Measurements from ENCODE around the gene DMD. TPM values are rescaled to one million over a fixed set of nuclear protein-coding genes. Genes with fewer than 3 reads are reported as not detected.
"Not testable (repeated sequence)": the region's sequence is repeated elsewhere in the genome, so short reads cannot be mapped to it uniquely, and the experiment has no call there.

Gene DMD
- total and polyA plus RNA-seq, 4 donors = 19.9 to 260 (median 111) TPM

- WGBS, 2 donors = 82 to 90% methylated on average over 2 of the region's 2 CpGs
- H3K4me3 ChIP-seq (ENCODE audit: low read length in 2 of 2) = no peak overlapping the region
- no peaks in the 10 kb centered on the region for H3K27me3 ChIP-seq (ENCODE audit: control insufficient read depth in 1 of 2, insufficient read depth in 2 of 2, low read length in 1 of 2)
- no peak overlapping the region for H3K27ac ChIP-seq (ENCODE audit: low read depth in 1 of 2, low read length in 2 of 2)
- ATAC-seq (ENCODE audit: low FRiP score) = no peak
- H3K36me3 ChIP-seq (ENCODE audit: control insufficient read depth in 1 of 2, insufficient read depth in 2 of 2, low read length in 1 of 2) = no peaks in the 10 kb centered on the region
- intact Hi-C loops (cut with DNase I) = no loop called here
- no peaks in the 10 kb centered on the region for H3K9me3 ChIP-seq (ENCODE audit: control insufficient read depth, low read length)
- DNase-seq = no peak
- H3K4me1 ChIP-seq (ENCODE audit: control insufficient read depth in 1 of 2, insufficient read depth in 2 of 2, low read length in 2 of 2) = no peaks in the 10 kb centered on the region
Measured at GRCh38 chrX:31588355-31588754, 1623.0 kb downstream of the DMD start.

- WGBS, 2 donors = 79 to 98% methylated on average over 3 of the region's 3 CpGs
- H3K4me3 ChIP-seq (ENCODE audit: low read length in 2 of 2); H3K4me1 ChIP-seq (ENCODE audit: control insufficient read depth in 1 of 2, insufficient read depth in 2 of 2, low read length in 2 of 2); H3K27me3 ChIP-seq (ENCODE audit: control insufficient read depth in 1 of 2, insufficient read depth in 2 of 2, low read length in 1 of 2); intact Hi-C loops (cut with DNase I); DNase-seq; H3K9me3 ChIP-seq (ENCODE audit: control insufficient read depth, low read length); ATAC-seq (ENCODE audit: low FRiP score); H3K27ac ChIP-seq (ENCODE audit: low read depth in 1 of 2, low read length in 2 of 2); H3K36me3 ChIP-seq (ENCODE audit: control insufficient read depth in 1 of 2, insufficient read depth in 2 of 2, low read length in 1 of 2): not testable (repeated sequence)
Measured at GRCh38 chrX:31583892-31584291, 1627.5 kb downstream of the DMD start.

- Histone ChIP-seq H3K4me3 (ENCODE audit: low read length in 2 of 2) (no peak overlapping the region), H3K9me3 (ENCODE audit: control insufficient read depth, low read length) (no peaks in the 10 kb centered on the region), H3K27me3 (ENCODE audit: control insufficient read depth in 1 of 2, insufficient read depth in 2 of 2, low read length in 1 of 2) (no peaks in the 10 kb centered on the region), H3K4me1 (ENCODE audit: control insufficient read depth in 1 of 2, insufficient read depth in 2 of 2, low read length in 2 of 2) (no peaks in the 10 kb centered on the region), H3K36me3 (ENCODE audit: control insufficient read depth in 1 of 2, insufficient read depth in 2 of 2, low read length in 1 of 2) (no peaks in the 10 kb centered on the region), H3K27ac (ENCODE audit: low read depth in 1 of 2, low read length in 2 of 2) (no peak overlapping the region)
- DNase-seq = no peak
- intact Hi-C loops (cut with DNase I) = no loop called here
- WGBS, 2 donors = 2 to 12% methylated on average over 2 of the region's 2 CpGs
- ATAC-seq (ENCODE audit: low FRiP score) = no peak
Measured at GRCh38 chrX:31580726-31581125, 1630.6 kb downstream of the DMD start.

GRCh38 chrX:31580227-31580626, 1631.1 kb downstream of the DMD start:
- 71 to 93% methylated on average over 4 of the region's 4 CpGs for WGBS, 2 donors
- Histone ChIP-seq H3K27ac (ENCODE audit: low read depth in 1 of 2, low read length in 2 of 2) (no peak overlapping the region), H3K4me1 (ENCODE audit: control insufficient read depth in 1 of 2, insufficient read depth in 2 of 2, low read length in 2 of 2) (no peaks in the 10 kb centered on the region), H3K36me3 (ENCODE audit: control insufficient read depth in 1 of 2, insufficient read depth in 2 of 2, low read length in 1 of 2) (no peaks in the 10 kb centered on the region), H3K4me3 (ENCODE audit: low read length in 2 of 2) (no peak overlapping the region), H3K27me3 (ENCODE audit: control insufficient read depth in 1 of 2, insufficient read depth in 2 of 2, low read length in 1 of 2) (no peaks in the 10 kb centered on the region), H3K9me3 (ENCODE audit: control insufficient read depth, low read length) (no peaks in the 10 kb centered on the region)
- intact Hi-C loops (cut with DNase I) = no loop called here
- DNase-seq (no peak), ATAC-seq (ENCODE audit: low FRiP score) (no peak)

- 7 to 8% methylated on average over 1 of the region's 1 CpG for WGBS, 2 donors
- Histone ChIP-seq H3K27me3 (ENCODE audit: control insufficient read depth in 1 of 2, insufficient read depth in 2 of 2, low read length in 1 of 2) (no peaks in the 10 kb centered on the region), H3K27ac (ENCODE audit: low read depth in 1 of 2, low read length in 2 of 2) (no peak overlapping the region), H3K36me3 (ENCODE audit: control insufficient read depth in 1 of 2, insufficient read depth in 2 of 2, low read length in 1 of 2) (no peaks in the 10 kb centered on the region), H3K9me3 (ENCODE audit: control insufficient read depth, low read length) (no peaks in the 10 kb centered on the region), H3K4me1 (ENCODE audit: control insufficient read depth in 1 of 2, insufficient read depth in 2 of 2, low read length in 2 of 2) (no peaks in the 10 kb centered on the region), H3K4me3 (ENCODE audit: low read length in 2 of 2) (no peak overlapping the region)
- DNase-seq (no peak), ATAC-seq (ENCODE audit: low FRiP score) (no peak)
- intact Hi-C loops (cut with DNase I) = no loop called here
Measured at GRCh38 chrX:31572360-31572759, 1639.0 kb downstream of the DMD start.

- no peaks in the 10 kb centered on the region for H3K36me3 ChIP-seq (ENCODE audit: control insufficient read depth in 1 of 2, insufficient read depth in 2 of 2, low read length in 1 of 2)
- intact Hi-C loops (cut with DNase I) = no loop called here
- no peak overlapping the region for H3K4me3 ChIP-seq (ENCODE audit: low read length in 2 of 2)
- H3K27ac ChIP-seq (ENCODE audit: low read depth in 1 of 2, low read length in 2 of 2) = no peak overlapping the region
- 72 to 93% methylated on average over 2 of the region's 2 CpGs for WGBS, 2 donors
- H3K27me3 ChIP-seq (ENCODE audit: control insufficient read depth in 1 of 2, insufficient read depth in 2 of 2, low read length in 1 of 2) = no peaks in the 10 kb centered on the region
- ATAC-seq (ENCODE audit: low FRiP score) = no peak
- H3K4me1 ChIP-seq (ENCODE audit: control insufficient read depth in 1 of 2, insufficient read depth in 2 of 2, low read length in 2 of 2) = no peaks in the 10 kb centered on the region
- no peak for DNase-seq
- H3K9me3 ChIP-seq (ENCODE audit: control insufficient read depth, low read length) = no peaks in the 10 kb centered on the region
Measured at GRCh38 chrX:31570658-31571057, 1640.7 kb downstream of the DMD start.

- no peak for ATAC-seq (ENCODE audit: low FRiP score)
- Histone ChIP-seq H3K36me3 (ENCODE audit: control insufficient read depth in 1 of 2, insufficient read depth in 2 of 2, low read length in 1 of 2) (no peaks in the 10 kb centered on the region), H3K27me3 (ENCODE audit: control insufficient read depth in 1 of 2, insufficient read depth in 2 of 2, low read length in 1 of 2) (no peaks in the 10 kb centered on the region), H3K4me3 (ENCODE audit: low read length in 2 of 2) (no peak overlapping the region), H3K27ac (ENCODE audit: low read depth in 1 of 2, low read length in 2 of 2) (no peak overlapping the region), H3K9me3 (ENCODE audit: control insufficient read depth, low read length) (no peaks in the 10 kb centered on the region), H3K4me1 (ENCODE audit: control insufficient read depth in 1 of 2, insufficient read depth in 2 of 2, low read length in 2 of 2) (no peaks in the 10 kb centered on the region)
- no peak for DNase-seq
- WGBS, 2 donors = 71 to 74% methylated on average over 3 of the region's 3 CpGs
- intact Hi-C loops (cut with DNase I) = no loop called here
Measured at GRCh38 chrX:31563792-31564191, 1647.6 kb downstream of the DMD start.

GRCh38 chrX:31555506-31555905, 1655.8 kb downstream of the DMD start:
- intact Hi-C loops (cut with DNase I) = no loop called here
- no peak overlapping the region for H3K4me3 ChIP-seq (ENCODE audit: low read length in 2 of 2)
- H3K27me3 ChIP-seq (ENCODE audit: control insufficient read depth in 1 of 2, insufficient read depth in 2 of 2, low read length in 1 of 2) = no peaks in the 10 kb centered on the region
- ATAC-seq (ENCODE audit: low FRiP score) = no peak
- H3K9me3 ChIP-seq (ENCODE audit: control insufficient read depth, low read length) = no peaks in the 10 kb centered on the region
- whole genome bisulfite sequencing, 2 donors = 76 to 97% methylated on average over 3 of the region's 3 CpGs
- no peaks in the 10 kb centered on the region for H3K36me3 ChIP-seq (ENCODE audit: control insufficient read depth in 1 of 2, insufficient read depth in 2 of 2, low read length in 1 of 2)
- DNase-seq = no peak
- peaks cover 0 to 2% of the 10 kb centered on the region in 2 donors for H3K4me1 ChIP-seq (ENCODE audit: control insufficient read depth in 1 of 2, insufficient read depth in 2 of 2, low read length in 2 of 2)
- no peak overlapping the region for H3K27ac ChIP-seq (ENCODE audit: low read depth in 1 of 2, low read length in 2 of 2)

GRCh38 chrX:31551913-31552312, 1659.4 kb downstream of the DMD start:
- ATAC-seq (ENCODE audit: low FRiP score) = no peak
- Histone ChIP-seq H3K4me3 (ENCODE audit: low read length in 2 of 2) (no peak overlapping the region), H3K27ac (ENCODE audit: low read depth in 1 of 2, low read length in 2 of 2) (no peak overlapping the region), H3K9me3 (ENCODE audit: control insufficient read depth, low read length) (no peaks in the 10 kb centered on the region), H3K4me1 (ENCODE audit: control insufficient read depth in 1 of 2, insufficient read depth in 2 of 2, low read length in 2 of 2) (peaks cover 0 to 2% of the 10 kb centered on the region in 2 donors), H3K27me3 (ENCODE audit: control insufficient read depth in 1 of 2, insufficient read depth in 2 of 2, low read length in 1 of 2) (no peaks in the 10 kb centered on the region), H3K36me3 (ENCODE audit: control insufficient read depth in 1 of 2, insufficient read depth in 2 of 2, low read length in 1 of 2) (no peaks in the 10 kb centered on the region)
- no peak for DNase-seq
- intact Hi-C loops (cut with DNase I) = no loop called here
- 85 to 97% methylated on average over 4 of the region's 4 CpGs for WGBS, 2 donors

Data from aorta (tissue), 5 donors.